ENCODE data around the gene PRKG2.

Gene PRKG2

GRCh38 chr4:81060587-81061343, 154.3 kb downstream of the PRKG2 start:
- no peak for DNase-seq (ENCODE audit: low read depth, low spot score)
- in situ Hi-C loops (cut with HindIII; ENCODE audit: low sequenced_read_pairs), result no loop called here
- no peak for TF ChIP-seq CTCF (IDR thresholded peaks at IDR 0.05; ENCODE audit: low read depth, low read length)
- H3K4me3 ChIP-seq (ENCODE audit: low read depth, low read length), result no peak overlapping the region

GRCh38 chr4:81058621-81059020, 156.4 kb downstream of the PRKG2 start:
- in situ Hi-C loops (cut with HindIII; ENCODE audit: low sequenced_read_pairs), result no loop called here
- TF ChIP-seq CTCF (IDR thresholded peaks at IDR 0.05; ENCODE audit: low read depth, low read length), result no peak
- no peak overlapping the region for H3K4me3 ChIP-seq (ENCODE audit: low read depth, low read length)
- no peak for DNase-seq (ENCODE audit: low read depth, low spot score)

GRCh38 chr4:81052119-81053068, 162.6 kb downstream of the PRKG2 start:
- TF ChIP-seq CTCF (IDR thresholded peaks at IDR 0.05; ENCODE audit: low read depth, low read length), result peak; percentile 79
- no peak overlapping the region for H3K4me3 ChIP-seq (ENCODE audit: low read depth, low read length)
- peak; percentile 72 for DNase-seq (ENCODE audit: low read depth, low spot score)
- in situ Hi-C loops (cut with HindIII; ENCODE audit: low sequenced_read_pairs), result no loop called here

GRCh38 chr4:81049907-81050306, 165.1 kb downstream of the PRKG2 start:
- no peak for TF ChIP-seq CTCF (IDR thresholded peaks at IDR 0.05; ENCODE audit: low read depth, low read length)
- no peak for DNase-seq (ENCODE audit: low read depth, low spot score)
- in situ Hi-C loops (cut with HindIII; ENCODE audit: low sequenced_read_pairs), result no loop called here
- H3K4me3 ChIP-seq (ENCODE audit: low read depth, low read length), result no peak overlapping the region

GRCh38 chr4:81049330-81049729, 165.7 kb downstream of the PRKG2 start:
- no peak for TF ChIP-seq CTCF (IDR thresholded peaks at IDR 0.05; ENCODE audit: low read depth, low read length)
- DNase-seq (ENCODE audit: low read depth, low spot score), result no peak
- in situ Hi-C loops (cut with HindIII; ENCODE audit: low sequenced_read_pairs), result no loop called here
- H3K4me3 ChIP-seq (ENCODE audit: low read depth, low read length), result no peak overlapping the region

- no peak for DNase-seq (ENCODE audit: low read depth, low spot score)
- no peak overlapping the region for H3K4me3 ChIP-seq (ENCODE audit: low read depth, low read length)
- in situ Hi-C loops (cut with HindIII; ENCODE audit: low sequenced_read_pairs), result no loop called here
- no peak for TF ChIP-seq CTCF (IDR thresholded peaks at IDR 0.05; ENCODE audit: low read depth, low read length)
These were observed 172.2 kb downstream of the PRKG2 start for GRCh38 chr4:81042578-81043365.

Data from astrocyte of the spinal cord (primary cell).